ENCODE results near the gene PAGE3. TPM values are rescaled to one million over a fixed set of nuclear protein-coding genes. Genes with fewer than 3 reads are reported as not detected.

The PAGE3 gene, protein sequence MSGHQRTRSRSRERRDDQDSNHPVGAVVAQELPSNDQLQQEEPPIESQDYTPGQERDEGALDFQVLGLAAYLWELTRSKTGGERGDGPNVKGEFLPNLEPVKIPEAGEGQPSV
- total RNA-seq, result not detected

DNA sequence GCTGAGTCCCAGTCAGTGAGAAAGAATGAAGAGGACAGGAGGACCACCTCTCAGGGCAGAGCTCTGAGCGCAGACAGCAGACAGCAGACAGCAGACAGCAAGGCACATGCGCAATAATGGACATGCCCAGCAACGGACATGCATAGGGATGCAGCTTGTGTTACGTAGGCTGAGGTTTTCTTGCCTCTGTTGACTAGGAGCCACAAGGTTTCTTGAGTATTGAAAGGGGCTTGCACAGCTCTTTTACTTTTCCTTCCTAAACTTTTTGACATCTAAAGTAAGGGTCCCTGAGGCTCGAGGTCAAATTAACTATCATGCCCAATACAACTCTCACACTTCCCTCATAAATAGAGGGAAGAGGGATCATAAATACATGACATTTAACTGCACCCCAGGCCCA, at the start of gene PAGE3:
PAGE3 (minus strand) TSS at position 101 of the 400 bp plus-strand sequence. CDS start 1,013 bp downstream, outside the sequence.
- no peak within 1 kb of the TSS for H3K4me3 Mint-ChIP-seq
- no peaks in the 10 kb centered on the region for H3K27me3 Mint-ChIP-seq (ENCODE audit: low read depth)

DNA sequence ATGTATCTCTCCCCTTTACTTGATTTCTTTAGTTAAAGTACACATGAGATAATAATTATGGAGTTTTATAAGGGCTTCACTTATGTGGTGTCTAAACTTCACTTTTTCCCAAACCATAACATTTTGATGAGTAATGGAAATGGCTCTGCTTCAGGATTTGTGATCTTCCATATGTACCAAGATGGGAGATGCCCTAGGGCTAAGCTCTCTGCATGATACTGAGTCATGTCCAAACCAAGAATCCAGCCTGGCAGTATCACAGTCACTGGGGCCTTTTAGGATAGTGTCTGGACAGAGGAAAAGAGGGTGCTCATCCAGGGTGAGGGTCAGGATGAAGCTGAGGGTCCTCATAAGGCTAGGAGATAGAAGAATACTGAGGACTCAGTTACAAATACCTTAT, 47.9 kb upstream of the PAGE3 start:
- CTCF ChIA-PET, result interaction anchor here (0.6 to 0.7 kb wide), 2 partner anchors 17 to 42 kb away, joined by 3 read pairs; no protein-coding TSS in a partner anchor
- Mint-ChIP-seq H3K27me3 (ENCODE audit: low read depth) (no peaks in the 10 kb centered on the region), H3K4me1 (ENCODE audit: low read depth) (no peaks in the 10 kb centered on the region), H3K4me3 (no peak overlapping the region), H3K27ac (no peak overlapping the region), H3K9me3 (no peaks in the 10 kb centered on the region), H3K36me3 (ENCODE audit: low read depth) (no peaks in the 10 kb centered on the region)
- intact Hi-C loops (cut with micrococcal nuclease), result no loop called here
- DNase-seq, result no peak

More for the DNA sequence above, at the start of gene PAGE3:
- H3K27ac Mint-ChIP-seq, result no peak within 1 kb of the TSS
- intact Hi-C loops (cut with micrococcal nuclease), result no loop called here
- CTCF ChIA-PET, result no interaction called here
- H3K9me3 Mint-ChIP-seq, result no peaks in the 10 kb centered on the region
- H3K36me3 Mint-ChIP-seq (ENCODE audit: low read depth), result no peaks in the 10 kb centered on the region
- DNase-seq, result no peak
- no peaks in the 10 kb centered on the region for H3K4me1 Mint-ChIP-seq (ENCODE audit: low read depth)

DNA sequence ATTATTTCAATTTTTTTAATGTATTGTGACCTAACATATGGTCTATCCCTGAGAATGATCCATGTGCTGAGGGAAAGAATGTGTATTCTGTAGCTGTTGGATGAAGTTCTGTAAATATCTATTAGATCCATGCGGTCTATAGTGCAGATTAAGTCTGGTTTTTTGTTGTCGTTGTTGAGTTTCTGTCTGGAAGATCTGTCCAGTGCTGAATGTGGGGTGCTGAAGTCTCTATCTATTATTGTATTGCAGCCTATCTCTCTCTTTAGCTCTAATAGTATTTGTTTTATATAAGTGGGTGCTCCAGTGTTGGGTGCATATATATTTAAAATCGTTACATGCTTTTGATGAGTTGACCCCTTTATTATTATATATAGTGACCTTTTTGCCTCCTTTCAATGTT, 26.2 kb upstream of the PAGE3 start:
- no peak for DNase-seq
- Mint-ChIP-seq H3K36me3 (ENCODE audit: low read depth) (no peaks in the 10 kb centered on the region), H3K9me3 (peaks cover 3% of the 10 kb centered on the region), H3K27ac (no peak overlapping the region), H3K4me1 (ENCODE audit: low read depth) (no peaks in the 10 kb centered on the region), H3K27me3 (ENCODE audit: low read depth) (no peaks in the 10 kb centered on the region), H3K4me3 (no peak overlapping the region)
- intact Hi-C loops (cut with micrococcal nuclease), result no loop called here
- CTCF ChIA-PET, result no interaction called here

DNA sequence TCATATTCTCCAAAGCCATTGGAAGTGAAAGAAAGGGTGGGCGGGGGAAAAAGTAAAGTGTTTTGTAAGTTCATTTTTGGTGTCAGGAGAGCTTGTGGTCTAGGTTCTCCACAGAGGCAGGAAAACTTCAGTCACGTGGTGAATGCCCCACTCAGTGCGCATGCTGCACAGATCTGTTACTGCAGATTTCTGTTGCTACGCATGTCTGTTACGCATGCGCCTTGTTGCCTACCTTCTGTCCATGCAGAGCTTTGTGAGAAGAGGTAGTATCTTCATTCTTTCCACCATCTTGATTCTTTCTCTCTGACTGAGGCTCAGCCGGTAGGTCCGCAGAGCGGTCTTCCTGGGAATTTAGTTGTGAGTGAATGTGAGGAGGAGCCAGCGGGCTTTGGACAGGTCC, 15.1 kb upstream of the PAGE3 start:
- CTCF ChIA-PET, result no interaction called here

DNA sequence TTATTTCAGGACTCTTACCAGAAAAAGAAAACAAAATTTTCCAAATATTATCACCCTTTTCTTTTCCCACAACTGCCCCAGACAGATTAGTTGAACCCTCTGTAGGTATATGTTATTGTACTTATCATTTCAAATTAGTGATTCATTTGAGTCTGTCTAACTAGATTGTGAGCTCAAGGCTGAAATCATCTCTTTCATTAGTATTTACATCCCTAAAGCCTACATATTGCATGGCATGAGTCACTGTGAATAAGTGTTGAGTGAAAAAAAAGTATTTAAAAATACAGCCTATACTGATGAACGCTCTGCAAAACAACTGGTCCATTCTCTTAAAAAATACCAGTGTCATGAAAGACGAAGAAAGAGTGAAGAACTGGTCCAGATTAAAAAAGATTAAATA, 3.9 kb downstream of the PAGE3 start:
- H3K4me1 Mint-ChIP-seq (ENCODE audit: low read depth), result no peaks in the 10 kb centered on the region
- H3K9me3 Mint-ChIP-seq, result no peaks in the 10 kb centered on the region
- no peak for DNase-seq
- CTCF ChIA-PET, result no interaction called here
- no peaks in the 10 kb centered on the region for H3K27me3 Mint-ChIP-seq (ENCODE audit: low read depth)
- intact Hi-C loops (cut with micrococcal nuclease), result no loop called here
- H3K4me3 Mint-ChIP-seq, result no peak overlapping the region
- no peak overlapping the region for H3K27ac Mint-ChIP-seq
- no peaks in the 10 kb centered on the region for H3K36me3 Mint-ChIP-seq (ENCODE audit: low read depth)

More for the DNA sequence above, 15.1 kb upstream of the PAGE3 start:
- no peak for DNase-seq
- Mint-ChIP-seq H3K27ac (no peak overlapping the region), H3K4me3 (no peak overlapping the region), H3K36me3 (ENCODE audit: low read depth) (no peaks in the 10 kb centered on the region), H3K27me3 (ENCODE audit: low read depth) (no peaks in the 10 kb centered on the region), H3K9me3 (no peaks in the 10 kb centered on the region), H3K4me1 (ENCODE audit: low read depth) (no peaks in the 10 kb centered on the region)
- intact Hi-C loops (cut with micrococcal nuclease), result no loop called here

DNA sequence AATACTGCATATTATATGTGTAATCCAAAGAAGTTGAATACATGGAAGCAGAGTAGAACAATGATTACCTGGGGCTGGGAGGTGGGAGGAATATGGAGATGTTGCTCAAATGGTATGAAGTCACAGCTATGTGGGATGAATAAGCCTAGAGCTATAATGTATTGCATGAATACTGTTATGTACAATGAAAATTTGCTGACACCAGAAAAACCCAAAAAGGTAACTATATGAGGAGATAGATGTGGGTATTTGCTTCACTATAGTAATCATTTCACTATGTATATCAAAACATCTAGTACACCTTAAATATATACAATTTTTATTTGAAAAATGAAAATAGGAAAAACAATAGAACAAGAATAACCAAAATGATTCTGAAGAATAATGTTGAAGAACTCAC, 11.2 kb downstream of the PAGE3 start:
- CTCF ChIA-PET, result no interaction called here
- H3K4me3 Mint-ChIP-seq, result no peak overlapping the region
- no peaks in the 10 kb centered on the region for H3K4me1 Mint-ChIP-seq (ENCODE audit: low read depth)

DNA sequence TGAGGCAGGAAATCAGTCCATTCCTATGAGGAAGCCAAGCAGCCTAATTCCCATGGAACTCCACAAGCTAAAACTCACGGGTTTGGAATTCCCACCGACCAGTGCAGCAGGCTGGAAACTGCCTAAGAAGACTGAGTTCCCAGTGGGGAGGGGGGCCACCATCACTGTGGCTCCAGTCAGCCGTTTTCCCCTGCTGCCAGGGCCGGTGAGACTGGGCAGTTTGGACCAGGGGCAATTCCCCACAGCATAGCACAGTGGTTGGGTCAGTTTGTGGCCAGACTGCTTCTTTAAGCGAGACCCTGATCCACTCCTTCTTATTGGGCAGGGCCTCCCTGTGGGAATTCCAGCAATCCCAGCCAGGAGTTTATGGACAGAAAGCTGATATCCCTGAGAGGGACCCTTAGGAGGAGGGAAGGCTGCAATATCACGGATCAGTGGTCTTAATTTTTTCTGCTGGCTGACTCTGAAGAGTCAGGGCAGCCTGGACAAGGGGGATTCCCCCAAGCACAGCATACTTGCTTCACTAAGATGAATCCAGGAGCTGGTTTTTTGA, 23.9 kb downstream of the PAGE3 start:
- no peak for DNase-seq
- Mint-ChIP-seq H3K27me3 (ENCODE audit: low read depth) (peaks cover 2% of the 10 kb centered on the region), H3K27ac (no peak overlapping the region), H3K36me3 (ENCODE audit: low read depth) (no peaks in the 10 kb centered on the region), H3K4me1 (ENCODE audit: low read depth) (no peaks in the 10 kb centered on the region), H3K4me3 (no peak overlapping the region), H3K9me3 (no peaks in the 10 kb centered on the region)
- intact Hi-C loops (cut with micrococcal nuclease), result no loop called here
- CTCF ChIA-PET, result no interaction called here

More for the DNA sequence above, 11.2 kb downstream of the PAGE3 start:
- H3K27me3 Mint-ChIP-seq (ENCODE audit: low read depth), result no peaks in the 10 kb centered on the region
- no peaks in the 10 kb centered on the region for H3K36me3 Mint-ChIP-seq (ENCODE audit: low read depth)
- H3K27ac Mint-ChIP-seq, result no peak overlapping the region
- no peak for DNase-seq
- intact Hi-C loops (cut with micrococcal nuclease), result no loop called here
- no peaks in the 10 kb centered on the region for H3K9me3 Mint-ChIP-seq

DNA sequence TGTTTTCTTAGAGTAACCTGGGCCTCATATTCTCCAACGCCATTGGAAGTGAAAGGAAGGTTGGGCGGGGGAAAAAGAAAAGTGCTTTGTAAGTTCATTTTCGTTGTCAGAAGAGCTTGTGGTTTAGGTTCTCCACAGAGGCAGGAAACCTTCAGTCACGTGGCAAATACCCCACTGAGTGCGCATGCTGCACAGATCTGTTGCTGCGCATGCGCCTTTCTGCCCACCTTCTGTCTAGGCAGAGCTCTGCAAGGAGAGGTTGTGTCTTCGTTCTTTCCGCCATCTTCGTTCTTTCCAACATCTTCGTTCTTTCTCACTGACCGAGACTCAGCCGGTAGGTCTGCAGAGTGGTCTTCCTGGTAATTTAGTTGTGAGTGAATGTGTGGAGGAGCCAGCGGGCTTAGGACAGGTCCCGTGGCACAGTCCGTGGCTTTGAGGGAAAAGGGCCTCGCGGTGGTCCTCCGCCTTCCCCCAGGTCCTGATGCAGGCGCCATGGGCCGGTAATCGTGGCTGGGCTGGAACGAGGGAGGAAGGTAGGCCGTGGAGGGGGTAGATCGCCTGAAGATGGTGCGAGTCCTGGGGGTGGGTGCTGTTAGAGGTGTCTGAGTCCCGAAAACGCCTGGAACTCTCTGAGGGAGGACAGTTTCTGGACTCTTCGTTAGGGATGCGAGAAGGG, 44.5 kb downstream of the PAGE3 start, which contains the start of gene PAGE5:
PAGE5 (plus strand) TSS at position 228 of the 676 bp plus-strand sequence. CDS start 1,037 bp downstream, outside the sequence.
- intact Hi-C loops (cut with micrococcal nuclease), result no loop called here
- H3K9me3 Mint-ChIP-seq, result no peaks in the 10 kb centered on the region
- H3K36me3 Mint-ChIP-seq (ENCODE audit: low read depth), result no peaks in the 10 kb centered on the region
- DNase-seq, result no peak
- H3K4me1 Mint-ChIP-seq (ENCODE audit: low read depth), result no peaks in the 10 kb centered on the region
- no peak within 1 kb of the TSS for H3K27ac Mint-ChIP-seq
- no peak within 1 kb of the TSS for H3K4me3 Mint-ChIP-seq
- CTCF ChIA-PET, result no interaction called here
- no peaks in the 10 kb centered on the region for H3K27me3 Mint-ChIP-seq (ENCODE audit: low read depth)

DNA sequence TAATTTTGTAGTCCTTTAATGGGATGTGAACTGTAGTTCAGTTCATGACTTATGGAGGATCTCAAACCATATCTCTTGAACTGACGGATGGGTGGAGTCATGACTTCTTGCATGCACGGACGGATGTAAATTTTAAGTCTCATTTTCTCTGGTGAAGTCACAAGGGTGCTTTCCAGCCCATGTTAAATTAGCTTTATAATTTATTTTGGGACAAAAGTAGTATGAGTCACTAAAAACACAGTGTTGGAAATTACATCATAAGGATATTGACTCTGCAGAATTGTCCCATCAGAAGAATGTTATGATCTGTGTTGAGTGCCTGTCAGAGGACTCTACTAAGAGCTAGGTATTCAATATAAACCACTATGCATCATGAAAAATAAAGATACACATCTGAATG, 51.3 kb downstream of the PAGE3 start:
- no peak overlapping the region for H3K27ac Mint-ChIP-seq
- H3K27me3 Mint-ChIP-seq (ENCODE audit: low read depth), result no peaks in the 10 kb centered on the region
- H3K4me1 Mint-ChIP-seq (ENCODE audit: low read depth), result no peaks in the 10 kb centered on the region
- CTCF ChIA-PET, result no interaction called here
- H3K36me3 Mint-ChIP-seq (ENCODE audit: low read depth), result no peaks in the 10 kb centered on the region
- no peak overlapping the region for H3K4me3 Mint-ChIP-seq
- intact Hi-C loops (cut with micrococcal nuclease), result no loop called here
- H3K9me3 Mint-ChIP-seq, result no peaks in the 10 kb centered on the region
- no peak for DNase-seq

DNA sequence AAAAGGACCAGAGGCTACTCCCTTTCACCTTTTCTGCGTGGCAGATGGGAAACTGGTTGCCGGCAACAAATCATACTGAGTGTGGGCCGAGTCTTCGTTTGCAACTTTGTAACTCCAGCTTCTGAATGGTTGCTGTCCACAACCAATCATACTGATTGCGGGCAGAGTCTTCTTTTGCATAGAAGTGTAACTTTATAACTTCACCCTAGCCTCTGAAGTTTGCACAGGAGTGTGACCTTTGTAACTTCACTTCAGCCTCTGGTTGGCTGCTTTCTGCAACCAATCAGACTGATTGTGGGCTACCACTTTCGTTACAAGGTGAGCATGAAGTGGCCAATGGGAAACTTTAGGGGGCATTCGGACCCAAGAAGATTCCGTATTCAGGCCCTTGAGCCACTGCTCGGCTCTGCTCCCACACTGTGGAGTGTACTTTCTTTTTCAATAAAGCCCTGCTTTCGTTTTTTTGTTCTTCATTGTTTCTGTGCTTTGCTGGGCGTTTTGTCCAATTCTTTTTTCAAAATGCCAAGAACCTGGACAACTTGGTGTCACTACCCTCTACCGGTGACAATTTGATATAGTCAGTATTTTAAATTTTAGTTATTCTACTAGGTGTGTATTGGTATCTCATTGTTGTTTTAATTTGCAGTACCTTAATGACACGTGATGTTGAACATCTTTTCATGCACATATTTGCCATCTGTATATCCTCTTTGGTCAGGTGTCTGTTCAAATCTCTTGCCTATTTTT, 53.6 kb downstream of the PAGE3 start:
- no peak overlapping the region for H3K27ac Mint-ChIP-seq
- CTCF ChIA-PET, result no interaction called here
- H3K4me1 Mint-ChIP-seq (ENCODE audit: low read depth), result no peaks in the 10 kb centered on the region
- H3K4me3 Mint-ChIP-seq, result no peak overlapping the region
- H3K36me3 Mint-ChIP-seq (ENCODE audit: low read depth), result no peaks in the 10 kb centered on the region
- no peak for DNase-seq
- H3K27me3 Mint-ChIP-seq (ENCODE audit: low read depth), result no peaks in the 10 kb centered on the region
- no peaks in the 10 kb centered on the region for H3K9me3 Mint-ChIP-seq
- intact Hi-C loops (cut with micrococcal nuclease), result no loop called here

Data from activated naive CD4-positive, alpha-beta T cell treated with anti-CD3 and anti-CD28 coated beads for 36 hours (primary cell).